Measurements from ENCODE around the gene D2HGDH.

- TF ChIP-seq CTCF (IDR thresholded peaks at IDR 0.05; ENCODE audit: low read depth, low read length, poor library complexity, severe bottlenecking): no peak
- no peak for TF ChIP-seq EZH2phosphoT487 (IDR thresholded peaks at IDR 0.05; ENCODE audit: borderline replicate concordance, low read length)
These were observed 79.9 kb downstream of the D2HGDH start for GRCh38 chr2:241814393-241814642.

All from DOHH2 (cell line).